ENCODE measurements around the gene PMEPA1.

PMEPA1 gene

DNA sequence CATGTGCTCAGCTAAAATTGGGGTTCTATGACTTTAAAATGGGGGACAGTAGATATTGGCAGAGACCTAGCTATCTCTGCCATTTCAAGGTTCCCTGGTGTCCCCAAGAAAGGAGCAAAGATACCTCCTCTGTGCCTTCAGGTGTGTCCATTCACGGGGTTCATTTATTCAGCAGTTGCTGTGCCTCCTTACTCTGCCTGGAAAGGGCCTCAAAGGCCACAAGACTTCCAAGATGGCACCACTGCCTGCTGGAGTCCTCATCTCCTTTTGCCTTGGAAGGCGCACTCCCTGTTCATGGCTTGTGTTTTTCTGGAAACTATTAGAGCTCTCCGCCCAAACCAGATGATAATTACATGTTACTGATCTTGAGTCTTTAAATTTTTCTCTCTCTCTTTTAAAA is 85.7 kb downstream of the PMEPA1 start:
- Histone ChIP-seq H3K9me3 (replicated peaks in 1 of 2; ENCODE audit: control insufficient read depth in 2 of 2, insufficient read depth in 1 of 2, low read depth in 1 of 2, low read length in 2 of 2) (peaks cover 4% of the 10 kb centered on the region in 2 donors), H2BK5ac (ENCODE audit: low read length) (no peak overlapping the region), H3K14ac (ENCODE audit: low read length) (no peak overlapping the region), H3K23ac (ENCODE audit: low read depth, low read length, poor library complexity) (no peak overlapping the region), H3K9ac (ENCODE audit: low read depth, low read length, poor library complexity) (no peak overlapping the region), H3K4ac (ENCODE audit: low read length) (no peak overlapping the region), H4K91ac (ENCODE audit: low read depth, low read length, poor library complexity) (no peak overlapping the region), H3K4me2 (ENCODE audit: insufficient read depth, low read length, poor library complexity, severe bottlenecking) (no peak overlapping the region), H3K4me3 (ENCODE audit: low read length in 2 of 2) (no peak overlapping the region), H3K4me1 (ENCODE audit: control insufficient read depth in 2 of 2, insufficient read depth in 1 of 2, low read depth in 1 of 2, low read length in 2 of 2) (peaks cover 1 to 4% of the 10 kb centered on the region in 2 donors), H2BK15ac (ENCODE audit: low read length) (no peak overlapping the region), H4K8ac (ENCODE audit: low read depth, low read length) (no peak overlapping the region), H3K36me3 (replicated peaks in 1 of 2; ENCODE audit: control insufficient read depth in 2 of 2, insufficient read depth in 2 of 2, low read length in 2 of 2) (no peaks in the 10 kb centered on the region), H3K79me1 (ENCODE audit: low read depth, low read length) (no peaks in the 10 kb centered on the region), H2AK5ac (ENCODE audit: low read depth, low read length) (no peak overlapping the region), H2AFZ (ENCODE audit: low read length) (no peak overlapping the region), H3K27ac (replicated peaks; ENCODE audit: low read length) (no peak overlapping the region), H3K18ac (ENCODE audit: low read length) (no peak overlapping the region), H2BK120ac (ENCODE audit: low read depth, low read length) (no peak overlapping the region), H2BK12ac (ENCODE audit: low read length) (no peak overlapping the region), H3K27me3 (ENCODE audit: control insufficient read depth in 3 of 3, insufficient read depth in 3 of 3, low read depth in 1 of 3, low read length in 3 of 3) (peaks cover 0 to 11% (median 0%) of the 10 kb centered on the region in 3 experiments)
- no peak for DNase-seq (ENCODE audit: low spot score)
- no CpG with 5 or more reads among the region's 3 CpGs for WGBS, 2 donors (ENCODE audit: extremely low coverage in 2 of 2, insufficient read length in 2 of 2, insufficient replicate concordance in 1 of 2)

DNA sequence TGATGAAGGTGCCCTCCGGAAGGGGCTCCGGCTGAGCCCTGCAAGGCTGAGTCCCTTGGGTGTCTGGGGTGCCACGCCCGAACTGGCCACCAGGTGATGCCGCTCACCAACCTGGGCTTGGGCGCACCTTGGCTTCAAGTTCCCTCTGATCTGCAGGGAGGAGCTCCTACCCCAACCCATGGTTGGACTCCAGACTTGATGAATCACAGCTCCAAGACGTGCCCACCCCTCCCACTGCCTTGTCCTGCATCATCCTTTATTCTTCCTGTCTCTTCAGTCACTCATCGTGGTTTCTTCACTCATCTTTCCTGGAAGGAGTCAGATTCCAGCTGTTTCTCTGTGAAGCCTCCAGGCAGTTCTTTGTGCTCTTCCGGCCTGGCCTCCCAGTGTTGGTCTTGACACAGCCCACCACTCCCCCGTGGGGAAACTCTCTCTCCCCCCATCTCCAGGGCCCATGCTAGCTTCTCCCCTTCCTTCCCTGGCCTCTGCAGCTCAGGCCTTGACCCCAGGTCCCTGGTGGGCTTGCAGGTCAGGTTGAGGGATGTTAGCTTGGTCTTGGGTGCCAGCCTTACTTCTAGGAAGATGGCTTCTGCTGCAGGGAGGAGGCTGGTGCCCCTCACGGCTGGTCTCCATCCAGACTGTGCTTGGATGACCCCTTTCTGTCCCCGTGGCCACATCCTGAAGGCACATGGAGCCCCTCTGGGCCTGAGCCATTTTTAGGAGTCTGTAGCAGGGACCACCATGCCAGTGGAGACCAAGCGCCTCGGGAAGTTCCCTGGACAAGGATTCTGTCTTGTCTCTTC is 87.0 kb downstream of the PMEPA1 start:
- no peaks in the 10 kb centered on the region for H3K36me3 ChIP-seq (replicated peaks in 1 of 2; ENCODE audit: control insufficient read depth in 2 of 2, insufficient read depth in 2 of 2, low read length in 2 of 2)
- H3K27me3 ChIP-seq (ENCODE audit: control insufficient read depth in 3 of 3, insufficient read depth in 3 of 3, low read depth in 1 of 3, low read length in 3 of 3): peaks cover 0 to 15% (median 0%) of the 10 kb centered on the region in 3 experiments
- no peak overlapping the region for H2BK12ac ChIP-seq (ENCODE audit: low read length)
- no peak overlapping the region for H3K18ac ChIP-seq (ENCODE audit: low read length)
- H3K4me2 ChIP-seq (ENCODE audit: insufficient read depth, low read length, poor library complexity, severe bottlenecking): no peak overlapping the region
- H2BK120ac ChIP-seq (ENCODE audit: low read depth, low read length): no peak overlapping the region
- no peak overlapping the region for H4K91ac ChIP-seq (ENCODE audit: low read depth, low read length, poor library complexity)
- peaks cover 4% of the 10 kb centered on the region in 2 donors for H3K9me3 ChIP-seq (replicated peaks in 1 of 2; ENCODE audit: control insufficient read depth in 2 of 2, insufficient read depth in 1 of 2, low read depth in 1 of 2, low read length in 2 of 2)
- no peak overlapping the region for H4K8ac ChIP-seq (ENCODE audit: low read depth, low read length)
- H2AFZ ChIP-seq (ENCODE audit: low read length): no peak overlapping the region
- H2BK15ac ChIP-seq (ENCODE audit: low read length): no peak overlapping the region
- H2BK5ac ChIP-seq (ENCODE audit: low read length): no peak overlapping the region
- peak; percentile 18 for DNase-seq (ENCODE audit: low spot score)
- H3K4me3 ChIP-seq (ENCODE audit: low read length in 2 of 2): peak overlapping the region in 1 of 2 donors; percentile 53
- no peak overlapping the region for H3K9ac ChIP-seq (ENCODE audit: low read depth, low read length, poor library complexity)
- H3K4ac ChIP-seq (ENCODE audit: low read length): no peak overlapping the region
- no peak overlapping the region for H2AK5ac ChIP-seq (ENCODE audit: low read depth, low read length)
- H3K79me1 ChIP-seq (ENCODE audit: low read depth, low read length): no peaks in the 10 kb centered on the region
- H3K23ac ChIP-seq (ENCODE audit: low read depth, low read length, poor library complexity): no peak overlapping the region
- H3K27ac ChIP-seq (replicated peaks; ENCODE audit: low read length): no peak overlapping the region
- H3K14ac ChIP-seq (ENCODE audit: low read length): no peak overlapping the region
- peaks cover 1 to 3% of the 10 kb centered on the region in 2 donors for H3K4me1 ChIP-seq (ENCODE audit: control insufficient read depth in 2 of 2, insufficient read depth in 1 of 2, low read depth in 1 of 2, low read length in 2 of 2)
- no CpG with 5 or more reads among the region's 14 CpGs for WGBS, 2 donors (ENCODE audit: extremely low coverage in 2 of 2, insufficient read length in 2 of 2, insufficient replicate concordance in 1 of 2)

DNA sequence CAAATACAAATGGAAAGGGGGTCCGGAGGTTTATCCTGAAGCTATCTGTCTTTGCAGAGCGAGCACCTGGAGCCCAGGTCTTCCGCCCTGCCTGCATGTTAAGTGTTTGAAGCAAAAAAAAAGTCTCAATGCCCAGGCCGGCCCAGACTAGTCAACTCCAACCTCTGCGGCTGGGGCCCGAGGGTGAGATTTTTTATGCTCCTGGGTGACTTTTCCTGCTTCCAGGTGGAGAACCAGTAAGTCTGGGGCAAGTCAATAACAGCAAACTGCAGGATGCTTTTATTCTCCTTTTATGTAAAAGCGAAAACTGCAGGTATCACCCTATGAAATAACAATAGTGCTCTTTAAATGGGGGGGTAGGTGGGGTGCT is 87.6 kb downstream of the PMEPA1 start:
- Histone ChIP-seq H2BK5ac (ENCODE audit: low read length) (no peak overlapping the region), H4K8ac (ENCODE audit: low read depth, low read length) (no peak overlapping the region), H2BK15ac (ENCODE audit: low read length) (no peak overlapping the region), H2AFZ (ENCODE audit: low read length) (no peak overlapping the region), H2AK5ac (ENCODE audit: low read depth, low read length) (no peak overlapping the region), H4K91ac (ENCODE audit: low read depth, low read length, poor library complexity) (no peak overlapping the region), H3K14ac (ENCODE audit: low read length) (no peak overlapping the region), H3K4me2 (ENCODE audit: insufficient read depth, low read length, poor library complexity, severe bottlenecking) (no peak overlapping the region), H3K27me3 (ENCODE audit: control insufficient read depth in 3 of 3, insufficient read depth in 3 of 3, low read depth in 1 of 3, low read length in 3 of 3) (peaks cover 0 to 15% (median 2%) of the 10 kb centered on the region in 3 experiments), H3K9me3 (replicated peaks in 1 of 2; ENCODE audit: control insufficient read depth in 2 of 2, insufficient read depth in 1 of 2, low read depth in 1 of 2, low read length in 2 of 2) (peaks cover 2 to 4% of the 10 kb centered on the region in 2 donors), H3K27ac (replicated peaks; ENCODE audit: low read length) (no peak overlapping the region), H3K4ac (ENCODE audit: low read length) (no peak overlapping the region), H2BK120ac (ENCODE audit: low read depth, low read length) (no peak overlapping the region), H2BK12ac (ENCODE audit: low read length) (no peak overlapping the region), H3K4me3 (ENCODE audit: low read length in 2 of 2) (no peak overlapping the region), H3K79me1 (ENCODE audit: low read depth, low read length) (no peaks in the 10 kb centered on the region), H3K36me3 (replicated peaks in 1 of 2; ENCODE audit: control insufficient read depth in 2 of 2, insufficient read depth in 2 of 2, low read length in 2 of 2) (no peaks in the 10 kb centered on the region), H3K4me1 (ENCODE audit: control insufficient read depth in 2 of 2, insufficient read depth in 1 of 2, low read depth in 1 of 2, low read length in 2 of 2) (peaks cover 0 to 1% of the 10 kb centered on the region in 2 donors), H3K18ac (ENCODE audit: low read length) (no peak overlapping the region), H3K23ac (ENCODE audit: low read depth, low read length, poor library complexity) (no peak overlapping the region), H3K9ac (ENCODE audit: low read depth, low read length, poor library complexity) (no peak overlapping the region)
- WGBS, 2 donors (ENCODE audit: extremely low coverage in 2 of 2, insufficient read length in 2 of 2, insufficient replicate concordance in 1 of 2): no CpG with 5 or more reads among the region's 7 CpGs
- no peak for DNase-seq (ENCODE audit: low spot score)

DNA sequence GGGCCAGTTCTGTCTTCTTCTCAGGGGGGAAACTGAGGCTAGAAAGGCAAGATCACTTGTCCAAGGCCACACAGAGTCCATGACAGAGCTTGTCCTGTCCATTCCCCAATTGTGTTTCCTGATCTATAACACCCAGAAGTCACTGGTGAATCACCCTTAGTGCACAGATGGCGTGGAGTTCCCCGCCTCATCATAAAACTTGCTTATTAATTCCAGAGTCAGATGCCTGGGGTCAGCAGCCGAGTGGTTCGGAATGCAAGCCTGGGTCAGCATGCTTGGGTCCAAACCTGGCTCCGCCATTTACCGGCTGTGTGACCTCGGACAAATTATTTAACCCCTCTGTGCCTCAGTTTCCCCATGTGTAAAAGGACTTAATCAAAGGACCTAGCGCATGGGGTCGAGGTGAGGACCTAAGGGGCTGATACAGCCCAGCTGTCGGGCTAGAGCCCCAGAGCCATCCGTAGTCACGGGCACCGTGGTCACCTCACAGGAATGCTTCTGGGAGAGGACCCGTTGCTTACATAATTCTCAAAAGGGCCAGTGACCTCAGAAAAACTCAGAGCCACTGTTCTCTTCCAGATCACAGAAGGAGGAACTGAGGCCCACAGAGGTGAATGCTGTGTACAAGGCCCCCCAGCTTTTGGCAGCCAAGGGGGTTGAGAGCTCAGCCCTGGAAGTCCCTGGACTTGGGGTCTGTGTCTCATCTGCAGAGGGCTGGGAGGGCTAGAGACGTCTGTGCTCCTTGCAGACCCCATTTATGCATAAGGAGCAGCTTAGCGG is 88.2 kb downstream of the PMEPA1 start:
- no peak overlapping the region for H2BK12ac ChIP-seq (ENCODE audit: low read length)
- WGBS, 2 donors (ENCODE audit: extremely low coverage in 2 of 2, insufficient read length in 2 of 2, insufficient replicate concordance in 1 of 2): no CpG with 5 or more reads among the region's 16 CpGs
- no peaks in the 10 kb centered on the region for H3K36me3 ChIP-seq (replicated peaks in 1 of 2; ENCODE audit: control insufficient read depth in 2 of 2, insufficient read depth in 2 of 2, low read length in 2 of 2)
- H3K27me3 ChIP-seq (ENCODE audit: control insufficient read depth in 3 of 3, insufficient read depth in 3 of 3, low read depth in 1 of 3, low read length in 3 of 3): peaks cover 0 to 16% (median 2%) of the 10 kb centered on the region in 3 experiments
- no peak overlapping the region for H3K4me2 ChIP-seq (ENCODE audit: insufficient read depth, low read length, poor library complexity, severe bottlenecking)
- DNase-seq (ENCODE audit: low spot score): no peak
- H2AFZ ChIP-seq (ENCODE audit: low read length): no peak overlapping the region
- no peaks in the 10 kb centered on the region for H3K79me1 ChIP-seq (ENCODE audit: low read depth, low read length)
- H2BK15ac ChIP-seq (ENCODE audit: low read length): no peak overlapping the region
- H4K8ac ChIP-seq (ENCODE audit: low read depth, low read length): no peak overlapping the region
- no peak overlapping the region for H3K4ac ChIP-seq (ENCODE audit: low read length)
- no peak overlapping the region for H2AK5ac ChIP-seq (ENCODE audit: low read depth, low read length)
- no peak overlapping the region for H3K4me3 ChIP-seq (ENCODE audit: low read length in 2 of 2)
- H3K18ac ChIP-seq (ENCODE audit: low read length): no peak overlapping the region
- H3K14ac ChIP-seq (ENCODE audit: low read length): no peak overlapping the region
- H4K91ac ChIP-seq (ENCODE audit: low read depth, low read length, poor library complexity): no peak overlapping the region
- peaks cover 2 to 4% of the 10 kb centered on the region in 2 donors for H3K9me3 ChIP-seq (replicated peaks in 1 of 2; ENCODE audit: control insufficient read depth in 2 of 2, insufficient read depth in 1 of 2, low read depth in 1 of 2, low read length in 2 of 2)
- no peak overlapping the region for H3K27ac ChIP-seq (replicated peaks; ENCODE audit: low read length)
- H2BK120ac ChIP-seq (ENCODE audit: low read depth, low read length): no peak overlapping the region
- no peak overlapping the region for H3K9ac ChIP-seq (ENCODE audit: low read depth, low read length, poor library complexity)
- no peak overlapping the region for H2BK5ac ChIP-seq (ENCODE audit: low read length)
- no peak overlapping the region for H3K23ac ChIP-seq (ENCODE audit: low read depth, low read length, poor library complexity)
- H3K4me1 ChIP-seq (ENCODE audit: control insufficient read depth in 2 of 2, insufficient read depth in 1 of 2, low read depth in 1 of 2, low read length in 2 of 2): peaks cover 0 to 1% of the 10 kb centered on the region in 2 donors
